GM21529 (cell line): ENCODE measurements around the gene SPECC1.
"Not testable (repeated sequence)": the region's sequence is repeated elsewhere in the genome, so short reads cannot be mapped to it uniquely, and the experiment has no call there.

Source experiments
- ATAC-seq: cut with Tn5 transposase; IDR thresholded peaks from one replicate; pipeline ENCODE4 v1.9.1; 2021; ENCODE audit not compliant: unreplicated experiment

SPECC1 gene, protein sequence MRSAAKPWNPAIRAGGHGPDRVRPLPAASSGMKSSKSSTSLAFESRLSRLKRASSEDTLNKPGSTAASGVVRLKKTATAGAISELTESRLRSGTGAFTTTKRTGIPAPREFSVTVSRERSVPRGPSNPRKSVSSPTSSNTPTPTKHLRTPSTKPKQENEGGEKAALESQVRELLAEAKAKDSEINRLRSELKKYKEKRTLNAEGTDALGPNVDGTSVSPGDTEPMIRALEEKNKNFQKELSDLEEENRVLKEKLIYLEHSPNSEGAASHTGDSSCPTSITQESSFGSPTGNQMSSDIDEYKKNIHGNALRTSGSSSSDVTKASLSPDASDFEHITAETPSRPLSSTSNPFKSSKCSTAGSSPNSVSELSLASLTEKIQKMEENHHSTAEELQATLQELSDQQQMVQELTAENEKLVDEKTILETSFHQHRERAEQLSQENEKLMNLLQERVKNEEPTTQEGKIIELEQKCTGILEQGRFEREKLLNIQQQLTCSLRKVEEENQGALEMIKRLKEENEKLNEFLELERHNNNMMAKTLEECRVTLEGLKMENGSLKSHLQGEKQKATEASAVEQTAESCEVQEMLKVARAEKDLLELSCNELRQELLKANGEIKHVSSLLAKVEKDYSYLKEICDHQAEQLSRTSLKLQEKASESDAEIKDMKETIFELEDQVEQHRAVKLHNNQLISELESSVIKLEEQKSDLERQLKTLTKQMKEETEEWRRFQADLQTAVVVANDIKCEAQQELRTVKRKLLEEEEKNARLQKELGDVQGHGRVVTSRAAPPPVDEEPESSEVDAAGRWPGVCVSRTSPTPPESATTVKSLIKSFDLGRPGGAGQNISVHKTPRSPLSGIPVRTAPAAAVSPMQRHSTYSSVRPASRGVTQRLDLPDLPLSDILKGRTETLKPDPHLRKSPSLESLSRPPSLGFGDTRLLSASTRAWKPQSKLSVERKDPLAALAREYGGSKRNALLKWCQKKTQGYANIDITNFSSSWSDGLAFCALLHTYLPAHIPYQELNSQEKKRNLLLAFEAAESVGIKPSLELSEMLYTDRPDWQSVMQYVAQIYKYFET

DNA sequence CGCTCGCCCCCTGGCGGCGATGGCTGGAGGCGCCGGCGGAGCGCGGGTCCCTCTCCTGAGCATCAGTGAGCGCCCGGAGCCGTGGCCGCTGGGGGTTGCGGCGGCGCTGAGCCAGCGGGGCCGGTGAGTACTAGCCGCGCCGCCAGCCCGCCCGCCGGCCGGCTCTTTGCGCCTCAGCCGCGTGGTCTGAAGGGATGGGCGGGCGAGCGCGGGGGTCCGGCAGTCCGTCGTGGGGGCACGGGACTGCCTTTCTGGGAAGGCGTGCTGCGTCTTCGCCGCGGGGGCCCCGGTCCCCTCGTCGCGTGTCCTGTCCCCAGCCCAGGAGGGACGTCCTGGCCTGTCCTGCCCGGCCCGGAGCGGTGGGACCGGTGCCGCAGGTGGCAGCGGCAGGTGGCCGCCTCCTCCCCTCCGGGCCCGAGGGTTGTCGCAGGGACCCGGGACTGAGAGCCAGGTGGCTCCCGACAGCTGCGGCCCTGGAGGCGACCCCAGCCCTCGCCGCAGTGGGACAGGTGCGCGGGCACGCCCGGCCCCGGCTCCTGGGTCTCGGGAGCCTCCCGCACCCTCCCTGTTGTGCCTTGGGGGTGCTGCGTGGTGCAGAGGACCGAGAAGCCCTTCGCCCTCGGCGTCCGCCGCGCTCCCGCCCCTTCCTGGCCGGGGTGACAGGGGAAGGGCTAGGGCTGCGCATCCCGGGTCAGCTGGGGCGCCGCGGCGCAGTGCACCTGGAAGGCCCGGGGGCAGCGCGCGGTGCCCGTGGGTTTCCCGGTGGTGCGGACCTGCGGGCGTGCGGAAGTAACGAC is at the start of gene SPECC1:
SPECC1 (plus strand) TSS at position 58 of the 797 bp plus-strand sequence. CDS start 87,293 bp downstream, outside the sequence.
- peak; percentile 94 for ATAC-seq

DNA sequence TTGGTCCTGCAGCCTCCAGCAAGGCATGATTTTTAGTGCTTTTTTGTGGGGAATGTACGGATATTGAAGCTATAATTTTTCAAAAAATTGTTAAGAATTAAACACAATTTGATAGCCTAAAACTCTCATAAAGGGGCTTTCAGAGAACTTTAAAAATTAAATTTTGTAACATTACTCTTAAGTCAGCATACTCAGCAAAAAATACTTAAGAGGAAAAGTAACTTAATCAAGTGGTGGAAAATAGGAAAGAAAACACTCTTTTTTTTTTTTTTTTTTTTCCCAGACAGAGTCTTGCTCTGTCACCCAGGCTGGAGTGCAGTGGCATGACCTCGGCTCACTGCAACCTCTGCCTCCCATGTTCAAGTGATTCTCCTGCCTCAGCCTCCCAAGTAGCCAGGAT is 46.2 kb upstream of the SPECC1 start:
- not testable (repeated sequence) for ATAC-seq

- no peak for ATAC-seq
Observed at GRCh38 chr17:19973156-19973555, 36.0 kb upstream of the SPECC1 start.

GRCh38 chr17:19975601-19976000 is 33.6 kb upstream of the SPECC1 start:
- no peak for ATAC-seq

DNA sequence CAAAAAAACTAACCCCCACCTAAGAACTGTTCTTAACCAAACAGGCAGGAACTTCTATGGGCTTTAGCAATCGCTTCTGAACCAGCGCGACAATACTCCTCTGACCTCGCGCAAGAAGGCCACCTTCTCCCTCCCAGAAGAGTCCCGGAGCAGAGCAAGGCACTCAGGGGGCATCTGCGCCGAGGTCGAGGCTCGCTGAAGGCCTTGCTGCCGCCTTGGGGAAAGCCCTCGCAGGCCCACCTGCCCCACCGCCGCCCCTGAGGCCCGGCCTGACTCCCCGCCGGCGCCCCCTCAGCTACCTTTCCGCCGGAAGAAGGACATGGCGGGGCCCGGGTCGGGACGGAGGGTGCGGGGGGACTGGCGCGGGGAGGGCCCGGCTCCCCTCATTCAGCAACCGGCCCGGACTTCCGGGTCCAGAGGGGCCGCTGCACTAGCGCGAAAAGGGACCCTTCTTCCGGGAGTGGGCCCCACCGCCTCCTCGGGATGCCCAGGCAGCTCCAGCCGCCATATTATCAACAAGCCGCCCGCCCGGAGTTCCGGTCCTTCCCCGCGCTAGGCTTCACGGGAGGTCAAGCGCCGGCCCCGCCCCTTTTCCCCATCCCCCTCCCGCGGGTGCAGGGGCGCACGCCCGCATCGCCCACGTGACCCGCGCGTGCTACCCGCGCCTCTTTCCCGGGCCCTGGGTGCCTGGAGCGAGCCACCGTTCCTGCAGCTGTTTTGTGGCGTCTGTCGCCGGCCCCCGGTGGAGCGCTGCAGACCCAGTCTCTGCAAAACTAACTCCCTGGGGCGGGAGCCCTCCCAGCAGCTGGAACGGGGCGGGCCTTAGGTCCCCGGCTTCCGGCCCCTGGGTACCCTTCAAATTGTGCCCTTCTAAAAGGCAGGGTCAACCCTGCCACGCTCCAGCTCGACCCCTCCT is 31.6 kb upstream of the SPECC1 start, which contains the start of gene AKAP10:
AKAP10 (minus strand) TSS at position 536 of the 916 bp plus-strand sequence; CDS start at position 387, 149 bp downstream.
- ATAC-seq: peak; percentile 86

DNA sequence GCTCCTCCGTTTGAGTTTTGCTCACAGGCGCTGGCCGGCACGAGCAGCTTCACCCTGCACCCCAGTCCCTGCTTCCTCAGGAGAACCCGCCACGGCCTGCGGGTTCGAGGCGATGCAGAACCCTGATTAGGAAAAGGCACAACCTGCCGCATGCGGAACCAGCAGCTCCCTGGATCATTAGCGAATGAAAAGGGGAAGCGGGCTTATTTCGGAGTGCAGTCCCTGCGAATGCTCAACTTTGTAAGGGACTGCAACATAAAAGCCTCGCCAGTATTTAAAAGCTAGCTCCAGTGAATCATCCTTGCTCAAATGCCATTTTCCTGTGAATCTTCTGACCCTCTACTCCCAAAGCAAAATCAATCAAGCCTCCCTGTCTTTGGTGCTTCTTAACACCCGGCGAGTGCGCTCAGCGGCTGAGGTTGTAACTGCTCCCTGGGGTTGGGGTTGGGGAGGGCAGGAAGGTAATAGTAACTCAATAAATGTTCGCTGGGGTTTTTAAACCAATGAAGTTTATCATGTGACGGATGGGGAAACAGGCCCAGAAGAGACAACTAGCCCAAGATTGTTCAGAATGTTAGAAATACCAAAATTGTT is 30.9 kb upstream of the SPECC1 start:
- ATAC-seq: peak; percentile 36

GRCh38 chr17:19978805-19979211 is 30.4 kb upstream of the SPECC1 start:
- no peak for ATAC-seq

GRCh38 chr17:19979917-19980770 is 29.0 kb upstream of the SPECC1 start:
- no peak for ATAC-seq

- ATAC-seq: no peak
Observed at GRCh38 chr17:19986941-19987861, 22.0 kb upstream of the SPECC1 start.

GRCh38 chr17:19987897-19988296 is 21.3 kb upstream of the SPECC1 start:
- no peak for ATAC-seq

DNA sequence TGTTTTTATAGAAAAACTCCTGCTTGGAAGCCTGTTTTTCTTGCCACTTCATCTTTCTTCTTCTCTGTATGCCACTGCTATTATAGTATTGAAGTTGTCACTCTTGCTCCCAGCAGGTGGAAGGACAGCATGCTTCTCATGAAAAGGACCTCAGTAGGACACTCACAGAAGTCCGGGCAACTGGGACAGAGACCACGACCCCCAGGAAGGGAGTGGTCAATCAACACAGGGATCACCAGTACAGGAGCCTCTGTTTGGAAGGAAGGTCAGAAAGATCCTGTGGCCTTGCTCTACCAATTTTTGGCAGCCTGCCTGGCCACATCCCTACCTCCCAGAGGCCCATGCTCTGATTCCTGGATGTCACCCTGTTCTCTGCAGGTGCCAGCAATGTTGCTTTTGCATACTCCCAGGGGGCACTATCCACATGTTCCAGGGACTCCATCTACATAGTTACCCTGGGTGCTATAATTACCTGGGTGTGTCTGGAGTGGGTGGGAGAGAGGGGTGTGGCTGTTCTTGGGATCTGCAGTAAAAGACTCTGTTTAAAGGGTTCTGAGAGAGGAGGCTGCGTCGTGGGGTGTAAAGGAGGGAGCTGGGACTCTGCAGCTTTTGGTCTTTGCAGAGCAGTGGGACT is 17.8 kb upstream of the SPECC1 start:
- ATAC-seq: no peak

GRCh38 chr17:19992803-19993713 is 16.1 kb upstream of the SPECC1 start:
- ATAC-seq: peak; percentile 92

GRCh38 chr17:19996086-19996485 is 13.1 kb upstream of the SPECC1 start:
- no peak for ATAC-seq

- ATAC-seq: no peak
Observed at GRCh38 chr17:19996502-19996901, 12.7 kb upstream of the SPECC1 start.

DNA sequence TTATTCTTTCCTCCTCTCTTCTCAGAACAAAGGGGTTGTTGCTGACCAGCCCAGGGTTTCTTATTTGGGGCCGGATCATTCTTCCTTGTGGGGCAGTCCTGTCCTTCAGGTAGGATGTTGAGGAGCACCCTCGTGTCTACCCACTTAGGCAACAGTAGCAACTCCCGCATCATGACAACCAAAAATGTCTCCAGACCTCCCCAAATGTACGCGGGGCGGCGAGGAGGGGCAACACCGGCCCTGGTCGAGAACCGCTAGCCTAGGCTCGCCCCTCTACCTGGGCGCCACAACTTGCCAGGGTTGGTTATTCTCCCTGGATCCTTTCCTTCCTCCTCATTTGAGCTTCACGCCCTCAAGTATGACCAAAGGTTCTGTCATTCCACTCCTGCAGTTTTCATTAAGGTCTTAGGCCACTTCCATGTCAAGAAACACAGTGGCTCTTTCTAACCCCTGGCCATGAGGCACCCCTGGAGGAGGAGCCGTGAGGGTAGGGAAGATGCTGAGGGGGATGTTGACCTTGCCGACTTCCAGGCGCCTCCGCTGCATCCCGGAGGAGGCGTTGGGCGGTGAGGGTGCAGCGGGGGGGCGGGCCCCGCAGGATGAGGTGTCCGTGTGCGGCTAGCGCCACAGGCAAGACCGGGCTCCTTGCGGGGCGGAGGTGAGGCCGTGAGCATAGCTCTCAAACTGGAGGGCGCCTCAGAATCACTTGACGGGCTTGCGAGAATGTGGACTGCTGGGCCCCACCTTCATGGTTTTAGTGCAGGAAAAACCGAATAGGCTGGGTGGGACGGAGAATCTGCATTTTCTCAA is 712 bp upstream of the SPECC1 start:
- peak; percentile 19 for ATAC-seq
